H1 (cell line): ENCODE measurements around the gene RUNX1. TPM values are rescaled to one million over a fixed set of nuclear protein-coding genes. Genes with fewer than 3 reads are reported as not detected.

Experiments used
- ASH2L ChIP-seq: fragments of 200-600, 300-600 bp; sonication (generic); IDR thresholded peaks from one replicate; pipeline ENCODE4 v1.7.1; 2017; ENCODE audit warnings: low read length
- CREB1 ChIP-seq: IDR thresholded peaks from 2 replicates; pipeline ENCODE4 v1.6.1; 2012; ENCODE audit warnings: inconsistent platforms
- EGR1 ChIP-seq: IDR thresholded peaks from 2 replicates; pipeline ENCODE4 v1.6.1; 2011; ENCODE audit warnings: low read depth, low read length, borderline replicate concordance
- EP300 ChIP-seq, 2 experiments: IDR thresholded peaks; 1 replicate in 1 of 2; 2 replicates in 1 of 2; pipeline ENCODE4 v1.6.1; 2011 to 2012; ENCODE audit warnings: low read depth in 2 of 2, low read length in 2 of 2, mild to moderate bottlenecking in 2 of 2, borderline replicate concordance in 1 of 2, inconsistent platforms in 1 of 2, moderate library complexity in 1 of 2
- EZH2 ChIP-seq: fragments of 200-600 bp; sonication (generic); IDR thresholded peaks from 2 replicates; pipeline ENCODE4 v1.7.1; 2012; ENCODE audit warnings: low read depth, mild to moderate bottlenecking, moderate library complexity, low read length, inconsistent platforms; ENCODE audit not compliant: severe bottlenecking
- FOSL1 ChIP-seq: IDR thresholded peaks from 2 replicates; pipeline ENCODE4 v1.6.1; 2011; ENCODE audit warnings: mild to moderate bottlenecking, low read depth, low read length, moderate library complexity; ENCODE audit not compliant: insufficient read depth
- GTF2F1 ChIP-seq: IDR thresholded peaks from 2 replicates; pipeline ENCODE4 v1.6.1; 2012; ENCODE audit warnings: low read depth, low read length, improper control_type of control experiment, borderline replicate concordance
- HDAC2 ChIP-seq, 2 experiments: fragments of 300-600 bp in 1 of 2; sonication (generic) in 1 of 2; IDR thresholded peaks; 2 replicates each; pipeline ENCODE4 v1.6.1; 2011 to 2012; ENCODE audit warnings: low read depth in 2 of 2, low read length in 2 of 2, mild to moderate bottlenecking in 2 of 2, moderate library complexity in 2 of 2, borderline replicate concordance in 1 of 2, inconsistent platforms in 1 of 2
- NRF1 ChIP-seq: IDR thresholded peaks from 2 replicates; pipeline ENCODE4 v1.6.1; 2011; ENCODE audit warnings: mild to moderate bottlenecking, low read depth, low read length, improper control_type of control experiment
- RBBP5 ChIP-seq: IDR thresholded peaks from 2 replicates; pipeline ENCODE4 v1.7.1; 2012; ENCODE audit warnings: low read depth, mild to moderate bottlenecking, inconsistent platforms, low read length, moderate library complexity, borderline replicate concordance
- polyA plus RNA-seq, 7 experiments: library from polyadenylated mRNA; depleted of rRNA in 3 of 7; stranded (reverse) in 5 of 7; unstranded in 2 of 7; fragments of >200 nt in 5 of 7; fragments of 200-250 nt in 2 of 7; gene quantifications; 1 replicate in 5 of 7; 2 replicates in 1 of 7; 4 replicates in 1 of 7; pipeline versions ENCODE4 v1.2.1 to v1.2.3, GENCODE V29; 2011 to 2013; ENCODE audit warnings: missing spikeins in 2 of 7, mixed read lengths in 2 of 7
- total RNA-seq: library from RNA; stranded (reverse); fragmentation: NEBNext Ultra II Directional; extraction: Animal tissue kit (Norgen Biotek cat#: 25700); gene quantifications from 2 replicates; pipeline ENCODE4 v1.2.1, GENCODE V29; 2021

The RUNX1 gene
- total and polyA plus RNA-seq, 2 of the 8 experiments (the other 6 are each of a cell fraction or from before 2014, with no cell fraction given) = 0.20 to 0.60 TPM

- TF ChIP-seq NRF1 (no peak), ASH2L (no peak), EGR1 (no peak), CREB1 (no peak), FOSL1 (no peak), RBBP5 (no peak), GTF2F1 (no peak), HDAC2 (IDR thresholded peaks at IDR 0.05; ENCODE audit: borderline replicate concordance in 1 of 2, low read depth in 2 of 2, low read length in 2 of 2) (no peak), EZH2 (no peak), EP300 (IDR thresholded peaks at IDR 0.05; ENCODE audit: borderline replicate concordance in 1 of 2, low read depth in 2 of 2, low read length in 2 of 2) (no peak)
Observed at GRCh38 chr21:34987501-34988072, 61.5 kb downstream of the RUNX1 start (continued).
